ENCODE data around the gene MOB2.
"Not testable (repeated sequence)": the region's sequence is repeated elsewhere in the genome, so short reads cannot be mapped to it uniquely, and the experiment has no call there.

The MOB2 gene

DNA sequence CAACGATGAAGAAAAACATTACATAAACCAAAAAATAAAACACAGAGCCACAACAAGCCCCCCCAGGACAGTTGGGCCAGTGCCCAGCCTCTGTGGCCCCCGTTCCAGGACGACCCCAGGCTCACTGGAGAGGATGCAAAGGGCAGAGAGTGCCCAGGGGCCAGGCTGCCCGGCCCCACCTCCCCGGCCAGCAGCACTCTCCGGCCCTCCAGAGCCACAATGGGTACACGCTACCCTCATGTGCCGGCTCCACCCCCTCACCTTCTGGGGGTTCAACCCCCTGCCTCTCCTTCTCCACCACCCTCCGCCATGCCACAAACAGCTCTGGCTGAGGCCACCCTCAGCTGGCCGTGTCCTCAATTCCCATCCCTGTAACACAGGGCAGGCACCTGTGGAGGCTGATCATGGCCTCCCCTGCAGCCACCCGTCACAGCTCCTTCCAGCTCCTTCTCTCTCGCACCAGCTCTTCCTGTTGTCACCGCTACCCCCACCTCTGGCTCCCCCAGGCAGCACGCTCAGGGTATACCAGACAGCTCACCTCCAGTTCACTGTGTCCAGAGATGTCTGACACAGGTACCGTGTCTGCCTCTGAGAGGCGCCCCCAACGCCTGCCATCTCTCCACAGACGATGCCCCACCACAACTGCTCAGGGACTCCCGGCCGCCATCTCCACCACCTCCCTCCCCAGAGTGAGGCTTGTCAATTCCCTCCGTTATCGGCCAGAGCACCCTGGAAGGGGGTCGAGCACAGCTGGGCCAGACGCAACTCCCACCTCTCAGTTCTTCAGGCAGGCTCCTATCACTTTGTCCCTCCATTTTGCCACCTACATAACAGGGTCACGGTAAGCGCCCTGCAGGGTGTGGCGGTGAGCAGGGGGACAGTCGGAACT lies 30.8 kb upstream of the MOB2 start:
- DNase-seq: no peak

DNA sequence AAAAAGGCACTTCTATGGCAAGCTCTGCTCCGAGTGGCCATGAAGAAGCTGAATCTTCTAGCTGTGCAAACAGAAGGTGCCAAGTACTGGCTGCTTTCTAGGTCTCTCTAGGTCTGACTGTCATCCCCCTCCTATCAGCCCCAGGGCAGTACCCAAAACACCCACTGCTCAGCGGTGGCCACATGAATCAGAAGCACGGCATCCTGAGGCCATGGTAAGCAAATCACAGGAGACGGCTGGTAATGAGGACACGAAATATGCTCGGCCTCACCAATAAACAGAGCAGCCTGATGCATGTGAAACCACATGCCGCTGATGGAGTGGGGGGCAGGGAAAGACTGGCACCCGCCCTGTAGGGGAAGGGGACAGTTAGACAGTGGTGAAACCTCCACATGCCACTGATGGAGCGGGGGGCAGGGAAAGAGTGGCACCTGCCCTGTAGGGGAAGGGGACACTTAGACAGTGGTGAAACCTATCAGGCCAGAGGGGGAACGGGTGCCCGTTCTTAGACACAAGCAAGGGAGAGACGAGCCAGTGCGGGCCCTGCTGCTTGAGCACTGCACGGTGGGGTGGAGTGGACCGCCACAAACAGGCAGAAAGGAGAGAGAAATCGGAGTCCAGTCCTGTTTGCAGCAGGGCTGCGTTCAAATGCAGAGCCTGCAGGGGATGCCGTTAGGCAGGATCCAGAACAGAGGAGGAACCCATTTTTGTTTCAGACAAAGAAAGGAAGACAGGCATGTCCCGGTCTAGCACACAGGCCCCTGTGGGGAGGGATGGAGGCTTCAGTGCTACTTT lies 29.9 kb upstream of the MOB2 start:
- DNase-seq: no peak

DNA sequence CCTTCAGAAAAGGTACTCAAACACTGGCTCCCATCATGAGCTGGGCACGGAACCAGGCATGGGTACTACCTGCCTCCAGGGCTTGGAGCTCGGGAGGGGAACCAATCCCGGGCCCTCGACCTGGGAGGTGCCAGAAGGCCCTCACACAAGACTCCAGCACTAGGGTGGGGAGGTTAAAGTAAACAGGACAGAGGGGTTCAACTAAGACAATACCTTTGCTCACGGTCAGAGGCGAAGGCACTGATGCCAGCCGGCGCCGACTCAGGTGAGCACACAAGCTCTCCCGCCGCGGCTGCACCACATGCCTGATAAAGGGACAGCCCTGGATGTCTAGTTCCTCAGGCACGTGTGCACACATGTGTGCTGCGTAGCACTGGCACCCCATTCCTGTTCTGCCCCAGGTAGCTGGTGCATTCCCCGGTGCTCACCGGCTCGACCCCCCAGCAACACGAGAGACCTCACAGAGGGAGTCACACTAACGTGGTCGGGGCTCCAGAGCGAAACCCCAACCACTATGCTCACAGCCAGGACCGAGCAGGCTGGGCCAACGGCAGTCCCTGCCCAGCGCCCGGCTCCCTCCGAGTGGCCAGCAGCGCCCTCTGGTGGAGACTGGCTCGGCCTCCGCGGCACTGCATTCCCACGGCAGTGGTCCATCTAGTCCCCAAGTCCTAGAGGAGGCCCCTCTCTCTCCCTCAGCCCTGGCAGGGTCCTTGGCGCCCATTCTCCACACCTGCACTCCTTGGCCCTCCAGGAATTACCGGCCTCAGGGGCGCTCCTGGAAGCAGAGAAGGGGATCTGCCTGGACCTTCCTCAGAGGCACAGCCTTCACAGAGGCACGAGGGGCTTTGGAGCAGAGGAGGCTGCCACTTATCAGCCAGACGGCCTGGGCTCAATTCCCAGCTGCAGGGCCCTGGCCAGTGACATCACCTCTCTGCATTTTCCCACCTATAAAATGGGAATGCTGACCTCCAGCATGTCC lies 28.8 kb upstream of the MOB2 start:
- DNase-seq: peak; percentile 31 to 64 (median 57)

DNA sequence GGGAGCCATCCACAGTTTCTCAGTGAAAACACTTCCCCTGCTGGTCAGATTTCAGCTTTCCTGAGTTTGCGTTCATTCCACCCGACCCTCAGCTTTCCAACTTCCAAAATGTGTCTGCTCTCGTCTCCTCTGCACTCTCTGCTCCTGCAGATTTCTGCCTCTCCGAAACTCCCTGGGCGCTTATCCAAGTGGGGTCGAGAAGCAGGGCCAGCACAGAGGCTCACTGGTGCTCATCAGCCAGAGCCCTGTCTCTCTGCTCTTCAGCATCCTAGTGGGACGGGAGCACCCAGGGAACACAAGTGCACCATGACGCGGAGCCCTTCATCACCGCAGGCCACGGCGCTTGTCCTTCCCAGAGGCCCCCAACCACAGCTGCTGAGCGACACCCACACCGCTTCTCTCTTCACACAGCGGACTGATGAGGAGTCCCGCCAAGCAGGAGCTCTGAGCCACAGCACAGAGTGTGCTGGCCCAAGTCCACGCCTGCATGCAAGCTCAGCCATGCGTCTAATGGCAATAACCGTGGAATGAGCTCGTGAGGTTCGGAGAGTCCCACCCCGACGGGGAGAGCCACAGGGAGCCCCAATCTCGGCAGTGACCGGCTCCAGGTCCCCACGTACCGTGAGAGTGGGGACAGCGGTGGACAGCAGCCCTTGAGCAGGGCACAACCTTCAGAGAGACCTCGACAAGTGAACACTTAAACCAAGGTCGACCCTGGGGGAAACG lies 27.9 kb upstream of the MOB2 start:
- no peak for DNase-seq

DNA sequence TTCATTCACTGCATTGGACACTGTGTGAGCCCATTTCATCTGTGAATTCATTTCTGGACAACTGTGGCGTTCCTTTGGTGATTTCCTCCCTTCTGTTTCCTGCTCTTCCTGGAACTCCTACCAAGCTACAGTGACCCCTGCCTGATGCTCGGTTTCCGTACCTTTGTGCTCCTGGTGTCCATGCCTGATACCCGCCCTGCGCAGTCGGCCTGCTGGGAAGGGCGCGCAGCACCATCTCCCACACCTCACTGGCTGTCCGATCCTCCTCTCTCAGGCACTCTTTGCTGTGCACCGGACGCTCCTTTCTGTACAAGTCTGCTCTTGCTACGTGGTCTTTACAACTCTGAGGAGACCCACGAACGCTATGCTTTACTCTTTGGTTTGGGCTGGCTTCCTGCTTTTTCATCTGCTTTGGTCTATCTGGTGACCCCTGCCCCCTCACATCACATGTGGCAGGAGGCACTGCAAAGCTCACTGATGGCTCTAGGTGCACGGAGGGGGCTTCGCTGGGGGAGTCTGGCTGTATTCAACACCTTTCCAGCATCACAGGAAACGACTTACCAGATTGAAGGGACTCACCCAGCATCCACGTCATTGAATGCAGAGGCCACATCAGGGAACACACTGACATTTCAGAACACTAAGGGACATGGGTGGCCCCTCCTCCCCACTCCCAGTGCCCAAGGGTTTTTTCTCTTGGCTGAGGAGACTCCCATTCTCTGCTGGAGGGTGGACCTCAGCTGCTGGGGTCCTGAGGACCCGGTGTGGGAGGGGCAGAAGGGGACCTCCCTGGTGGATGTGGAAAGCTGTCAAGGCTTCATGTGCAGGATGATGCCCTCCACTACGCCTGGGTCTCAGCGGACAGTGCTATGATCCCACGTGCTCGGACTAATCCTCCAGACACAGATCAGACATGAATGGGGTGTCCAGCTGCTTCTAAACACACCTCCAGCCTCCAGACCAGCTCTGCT lies 27.0 kb upstream of the MOB2 start:
- no peak for DNase-seq

DNA sequence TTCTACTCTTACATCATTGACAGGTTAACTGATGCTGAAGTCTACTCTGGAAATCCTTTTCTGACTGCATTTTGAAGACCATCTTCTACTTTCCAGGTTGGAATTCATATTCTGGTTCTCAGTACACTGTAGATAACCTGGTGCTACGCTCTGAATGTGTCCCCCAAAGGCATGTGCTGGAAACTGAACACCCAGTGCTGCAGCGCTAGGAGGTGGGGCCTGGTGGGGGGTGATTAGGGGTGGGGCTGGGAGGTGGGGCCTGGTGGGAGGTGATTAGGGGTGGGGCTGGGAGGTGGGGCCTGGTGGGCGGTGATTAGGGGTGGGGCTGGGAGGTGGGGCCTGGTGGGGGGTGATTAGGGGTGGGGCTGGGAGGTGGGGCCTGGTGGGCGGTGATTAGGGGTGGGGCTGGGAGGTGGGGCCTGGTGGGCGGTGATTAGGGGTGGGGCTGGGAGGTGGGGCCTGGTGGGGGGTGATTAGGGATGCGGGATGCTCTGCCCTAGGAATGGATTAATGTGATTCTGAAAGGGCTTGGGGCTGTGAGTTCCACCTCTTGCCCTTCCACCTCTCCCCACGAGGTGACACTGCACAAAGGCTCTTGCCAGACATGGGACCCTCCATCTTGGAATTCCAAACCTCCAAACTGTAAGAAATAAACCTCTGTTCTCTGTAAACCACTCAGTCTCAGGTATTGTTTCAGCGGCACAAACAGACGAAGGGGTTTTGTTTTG lies 26.1 kb upstream of the MOB2 start:
- DNase-seq: not testable (repeated sequence)

DNA sequence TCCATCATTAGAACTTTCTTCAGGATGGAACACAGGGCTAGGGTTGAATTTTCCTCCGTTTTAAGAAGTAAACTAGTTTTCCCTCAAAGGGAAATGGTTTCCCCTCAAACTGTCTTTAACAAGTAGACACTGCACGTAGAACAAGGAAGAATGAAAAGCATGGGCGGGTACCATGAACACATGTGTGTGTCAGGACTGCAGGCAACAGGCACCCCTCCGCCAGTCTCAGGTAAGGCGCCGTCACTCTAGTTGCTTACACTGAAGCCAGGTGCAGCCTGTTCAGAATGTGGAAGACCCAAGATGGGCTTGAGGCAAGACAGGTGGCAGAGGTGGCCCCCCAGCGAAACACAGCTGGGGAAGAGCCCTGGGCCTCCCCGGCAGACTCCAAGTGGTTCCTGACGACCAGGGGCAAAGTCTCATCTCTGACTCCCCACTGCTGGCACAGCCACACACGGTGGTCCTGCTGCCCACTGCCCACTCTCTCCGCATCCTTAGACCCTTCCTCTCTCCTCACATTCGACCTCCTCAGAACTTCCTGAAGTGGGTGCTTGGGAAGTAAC lies 25.4 kb upstream of the MOB2 start:
- no peak for DNase-seq

DNA sequence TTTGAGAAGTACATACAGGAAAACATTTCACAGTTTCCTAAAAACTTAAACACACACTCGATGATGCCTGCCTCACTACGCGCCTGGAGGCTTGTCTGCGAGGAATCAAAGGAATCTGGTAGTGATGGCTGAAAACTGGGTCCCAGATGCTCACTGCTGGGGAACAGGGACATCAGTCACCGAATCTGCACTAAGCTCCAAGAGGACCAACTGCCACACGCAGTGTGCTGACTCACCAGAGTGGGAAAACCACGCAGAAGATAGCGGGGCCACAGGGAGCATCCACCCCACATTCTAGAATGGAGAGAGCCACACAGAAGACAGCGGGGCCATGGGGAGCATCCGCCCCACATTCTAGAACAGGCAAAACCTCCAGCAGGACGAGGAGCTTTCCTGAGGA lies 24.3 kb upstream of the MOB2 start:
- DNase-seq: no peak

DNA sequence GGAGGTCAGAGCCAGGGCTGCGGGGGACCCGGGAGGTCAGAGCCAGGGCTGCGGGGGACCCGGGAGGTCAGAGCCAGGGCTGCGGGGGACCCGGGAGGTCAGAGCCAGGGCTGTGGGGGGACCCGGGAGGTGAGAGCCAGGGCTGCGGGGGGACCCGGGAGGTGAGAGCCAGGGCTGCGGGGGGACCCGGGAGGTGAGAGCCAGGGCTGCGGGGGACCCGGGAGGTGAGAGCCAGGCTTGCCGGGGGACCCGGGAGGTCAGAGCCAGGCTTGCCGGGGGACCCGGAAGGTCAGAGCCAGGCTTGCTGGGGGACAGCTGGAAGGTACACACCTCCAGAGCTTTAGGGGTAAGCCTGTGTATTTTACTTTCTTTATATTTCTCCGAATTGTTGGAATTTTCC lies 23.8 kb upstream of the MOB2 start:
- DNase-seq: not testable (repeated sequence)

DNA sequence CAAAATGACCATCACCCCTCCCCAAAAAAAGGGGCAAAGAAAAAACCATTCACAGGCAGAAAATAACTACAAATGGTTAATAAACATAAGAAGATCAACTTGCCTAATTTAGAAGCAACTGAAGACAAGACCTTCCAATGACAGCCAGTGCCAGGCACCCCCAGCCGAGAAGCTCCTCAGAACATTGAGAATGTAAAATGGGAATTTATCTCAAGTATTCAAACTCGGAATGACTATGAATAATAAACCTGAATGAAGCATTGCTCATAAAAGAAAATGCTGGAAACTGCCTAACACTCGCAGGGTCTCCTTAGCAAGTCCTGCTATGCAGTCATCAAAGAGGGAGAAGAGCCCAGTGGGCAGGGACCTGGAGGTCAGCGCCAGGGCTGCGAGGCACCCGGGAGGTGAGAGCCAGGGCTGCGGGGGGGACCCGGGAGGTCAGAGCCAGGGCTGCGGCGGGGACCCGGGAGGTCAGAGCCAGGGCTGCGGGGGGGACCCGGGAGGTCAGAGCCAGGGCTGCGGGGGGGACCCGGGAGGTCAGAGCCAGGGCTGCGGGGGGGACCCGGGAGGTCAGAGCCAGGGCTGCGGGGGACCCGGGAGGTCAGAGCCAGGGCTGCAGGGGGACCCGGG lies 23.2 kb upstream of the MOB2 start:
- DNase-seq: no peak

DNA sequence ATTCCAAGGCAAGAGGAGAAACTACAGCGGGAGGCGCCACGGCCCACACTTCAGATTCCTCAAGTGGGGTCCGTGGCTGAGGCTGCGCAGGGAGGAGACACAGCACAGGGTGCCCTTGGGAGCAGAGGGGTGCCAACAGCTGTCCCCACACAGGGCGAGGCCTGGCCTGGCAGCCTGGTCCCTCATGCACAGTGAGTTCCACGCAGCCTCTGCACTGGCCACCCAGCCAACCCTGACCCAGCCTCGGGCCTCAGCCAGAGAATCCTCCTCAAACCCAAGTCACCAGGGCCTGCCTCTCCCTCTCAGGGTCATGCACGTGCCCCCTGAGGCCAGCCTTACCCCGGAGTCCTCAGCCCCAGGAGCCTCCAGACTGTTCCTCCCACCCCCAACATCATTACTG lies 22.4 kb upstream of the MOB2 start:
- no peak for DNase-seq

DNA sequence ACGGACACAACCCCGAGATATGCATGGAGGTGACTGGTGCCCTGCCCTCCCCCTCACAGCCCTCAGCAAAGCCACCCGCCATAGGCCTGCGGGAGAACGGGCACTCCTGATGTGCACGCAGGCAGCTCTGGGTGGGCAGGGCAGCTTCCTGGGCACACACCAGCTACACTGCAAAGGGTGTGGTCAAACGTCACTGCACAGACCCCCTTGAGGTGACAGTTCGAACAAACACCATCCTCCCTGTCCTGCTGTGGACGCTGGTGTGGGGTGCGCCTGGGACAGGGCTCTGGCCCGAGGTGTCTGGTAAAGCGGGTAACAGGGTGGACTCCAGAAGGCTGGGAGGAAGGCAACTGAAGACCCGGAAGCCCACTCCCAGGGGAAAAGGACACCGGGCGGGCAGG lies 21.9 kb upstream of the MOB2 start:
- DNase-seq: no peak

DNA sequence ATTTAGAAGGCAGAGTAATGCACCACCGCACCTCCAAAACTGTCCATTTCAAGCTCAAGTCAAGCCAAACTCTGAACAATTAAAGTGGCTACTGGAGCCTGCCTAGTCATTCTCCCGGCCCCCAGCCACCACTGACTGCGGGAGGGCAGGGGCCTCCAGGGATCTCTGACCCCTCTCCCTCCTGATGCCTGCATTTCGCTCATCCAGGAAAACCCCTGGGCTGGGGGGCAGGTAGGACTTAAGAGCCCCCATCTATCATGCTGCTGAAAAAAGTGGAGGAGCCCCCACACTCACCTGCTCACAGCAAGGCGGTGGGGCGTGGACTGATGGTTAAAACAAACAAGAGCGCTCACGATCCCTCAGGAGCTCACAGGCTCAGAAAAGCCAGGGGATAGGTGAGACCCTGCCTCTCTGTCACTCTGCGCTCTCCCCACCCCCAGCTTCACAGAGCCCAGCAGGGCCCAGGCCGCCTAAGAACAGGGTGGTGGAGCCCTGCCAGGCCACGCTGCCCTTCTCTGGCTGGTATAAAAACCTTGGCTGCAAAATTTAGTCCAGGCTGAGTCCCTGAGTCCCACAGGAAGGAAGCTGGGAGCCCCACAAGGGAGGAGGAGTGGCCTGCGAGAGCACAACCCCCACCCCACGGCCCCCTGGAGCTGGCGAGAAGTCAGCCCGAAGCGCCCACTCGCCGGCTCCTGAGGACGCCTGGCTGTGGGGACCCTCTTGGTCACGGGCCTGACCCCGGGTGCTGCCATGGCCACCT lies 21.0 kb upstream of the MOB2 start:
- DNase-seq: no peak

DNA sequence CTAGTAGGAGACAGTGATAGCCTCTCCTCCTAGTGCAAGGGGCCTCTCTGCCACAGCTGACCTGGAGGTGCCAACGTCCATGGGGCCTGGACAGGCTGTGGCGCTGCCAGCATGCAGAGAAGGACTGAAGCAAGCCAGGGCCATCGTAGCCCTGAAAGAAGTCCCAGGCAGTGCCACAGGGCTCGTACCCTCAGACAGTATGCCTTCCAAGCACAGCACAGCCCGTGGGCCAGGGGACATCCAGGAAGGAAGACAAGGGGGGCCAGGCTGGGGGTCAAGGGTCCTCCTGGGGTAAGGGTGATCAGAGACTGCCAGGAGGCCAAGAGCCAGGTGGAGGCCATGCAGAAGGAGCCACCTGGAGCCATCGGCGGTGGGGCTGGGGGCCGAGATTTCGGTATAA lies 20.4 kb upstream of the MOB2 start:
- no peak for DNase-seq

DNA sequence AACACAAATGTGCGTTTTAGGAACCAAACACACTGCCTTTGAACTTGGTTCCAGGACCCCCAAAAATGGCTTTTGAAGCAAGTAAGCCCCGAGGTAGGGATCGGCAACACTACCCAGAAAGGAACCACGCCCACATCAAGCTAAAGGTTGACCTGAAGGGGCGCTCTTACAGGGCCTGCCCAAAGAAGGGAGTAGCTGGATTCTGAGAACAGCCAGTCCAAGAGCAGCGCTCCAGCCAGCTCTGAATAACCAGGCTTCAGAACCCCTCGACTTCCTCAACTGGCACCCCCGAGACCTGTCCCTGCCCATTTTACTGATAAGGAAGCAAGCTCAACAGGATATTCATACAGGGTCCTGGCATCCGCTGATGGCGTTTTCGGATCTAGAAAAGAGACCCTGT lies 18.9 kb upstream of the MOB2 start:
- no peak for DNase-seq

DNA sequence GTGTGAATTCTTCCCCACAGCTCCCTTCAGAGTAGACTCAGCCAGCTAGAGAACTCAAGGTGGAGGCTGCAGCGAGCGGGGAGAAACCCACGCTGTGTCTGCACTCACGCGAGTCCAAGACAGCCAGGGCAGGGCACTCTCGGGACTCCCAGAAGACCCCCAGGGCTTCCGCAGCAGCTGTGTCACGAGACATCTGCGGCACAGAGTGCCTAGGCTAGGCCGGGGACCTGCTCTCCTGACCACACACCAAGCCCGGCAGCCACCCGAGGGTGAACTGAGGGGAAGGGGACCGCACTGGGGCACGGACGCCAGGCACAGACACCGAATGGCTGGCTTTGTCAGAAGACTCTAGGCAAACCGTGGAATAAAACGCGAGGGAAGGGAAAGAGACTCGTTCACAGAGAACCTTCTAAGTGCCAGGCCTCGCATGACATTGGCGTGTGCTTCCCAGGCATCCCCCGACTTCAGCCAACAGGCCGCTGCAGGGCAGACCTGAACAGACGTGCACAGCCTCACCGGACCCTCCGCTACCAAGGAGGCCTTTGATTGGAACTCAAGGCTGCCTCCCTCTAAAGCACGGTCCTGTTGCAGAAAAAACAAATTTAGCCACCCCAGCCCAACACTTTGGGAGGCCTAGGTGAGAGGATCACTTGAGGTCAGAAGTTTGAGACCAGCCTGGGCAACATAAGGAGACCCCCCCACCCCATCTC lies 18.2 kb upstream of the MOB2 start:
- no peak for DNase-seq

DNA sequence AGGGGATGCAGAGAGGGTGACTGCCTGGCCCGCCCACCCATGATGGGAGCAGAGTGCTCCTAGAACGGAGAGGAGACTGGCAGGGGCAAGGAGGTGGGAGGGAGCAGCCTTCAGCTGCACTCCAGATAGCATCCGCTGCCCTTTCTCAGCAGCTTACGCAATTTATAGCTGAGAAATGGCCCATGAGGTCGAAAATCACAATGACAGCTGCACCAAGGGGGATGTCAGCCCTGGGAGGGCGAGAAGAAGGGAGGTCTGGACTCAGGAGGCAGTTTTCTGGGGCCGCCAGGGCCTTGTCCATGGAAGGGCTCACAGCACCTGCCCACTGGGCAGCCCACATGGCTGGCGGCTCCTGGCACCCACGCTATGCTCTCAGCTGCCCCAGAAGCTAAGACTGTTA lies 17.6 kb upstream of the MOB2 start:
- no peak for DNase-seq

DNA sequence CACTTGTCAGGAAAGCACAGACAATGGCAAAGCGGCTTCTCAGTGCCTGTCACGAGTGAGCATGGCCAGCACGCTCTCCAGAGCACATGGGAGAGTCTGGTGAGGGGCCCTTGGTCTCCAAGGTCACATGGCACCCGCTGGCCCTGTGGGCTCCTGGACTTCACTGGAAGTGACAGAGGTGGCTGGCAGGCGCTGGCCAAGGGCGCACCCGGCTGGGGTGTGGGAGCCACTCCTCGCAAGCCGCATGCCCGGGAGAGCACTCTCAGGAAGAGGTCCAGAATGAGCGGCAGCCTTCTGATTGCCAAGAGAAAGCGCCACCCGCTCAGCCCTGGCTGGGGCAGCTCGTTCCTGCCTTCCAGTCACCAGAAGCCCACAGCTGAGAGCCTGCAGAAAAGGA lies 17.1 kb upstream of the MOB2 start:
- DNase-seq: no peak
